GM19239 (cell line): ENCODE measurements around the gene HTR4.
A peak's percentile ranks its signal among the peaks of the same experiment; 100 is the strongest.
"Not testable (repeated sequence)": the region's sequence is repeated elsewhere in the genome, so short reads cannot be mapped to it uniquely, and the experiment has no call there.

ENCODE experiments used
- DNase-seq: peaks from one replicate; pipeline ENCODE4 v3.0.0; 2011; ENCODE audit warnings: low spot score; ENCODE audit not compliant: insufficient read length
- FAIRE-seq: peaks from 2 replicates; lab custom pipeline; 2011; peaks lifted over from hg19 to GRCh38; lab: Jason Lieb, UNC

The HTR4 gene

GRCh38 chr5:148653836-148654781 is at the start of gene HTR4:
Gene HTR4, minus strand, starts transcription at chr5:148654527. Its CDS starts 17,513 bp downstream, at chr5:148637014.
- FAIRE-seq (no peak), DNase-seq (no peak)

GRCh38 chr5:148702019-148702596 is 47.8 kb upstream of the HTR4 start:
- DNase-seq (no peak), FAIRE-seq (no peak)

- no peak for DNase-seq
- no peak for FAIRE-seq
Observed at GRCh38 chr5:148699028-148699427, 44.7 kb upstream of the HTR4 start.

- DNase-seq: no peak
- FAIRE-seq: no peak
Observed at GRCh38 chr5:148697809-148698196, 43.5 kb upstream of the HTR4 start.

GRCh38 chr5:148697180-148697808 is 43.0 kb upstream of the HTR4 start:
- FAIRE-seq (no peak), DNase-seq (no peak)

GRCh38 chr5:148696187-148697036 is 42.1 kb upstream of the HTR4 start:
- no peak for DNase-seq

GRCh38 chr5:148690945-148691344 is 36.6 kb upstream of the HTR4 start:
- no peak for FAIRE-seq
- no peak for DNase-seq

More at GRCh38 chr5:148696187-148697036, 42.1 kb upstream of the HTR4 start:
- FAIRE-seq: no peak

GRCh38 chr5:148688787-148689186 is 34.5 kb upstream of the HTR4 start:
- no peak for DNase-seq
- FAIRE-seq: no peak

- FAIRE-seq (no peak), DNase-seq (no peak)
Observed at GRCh38 chr5:148687871-148688270, 33.5 kb upstream of the HTR4 start.

- FAIRE-seq: no peak
Observed at GRCh38 chr5:148687427-148687826, 33.1 kb upstream of the HTR4 start.

GRCh38 chr5:148686660-148687059 is 32.3 kb upstream of the HTR4 start:
- FAIRE-seq (no peak), DNase-seq (no peak)

More at GRCh38 chr5:148687427-148687826, 33.1 kb upstream of the HTR4 start:
- peak; percentile 8 for DNase-seq

- no peak for DNase-seq
- FAIRE-seq: no peak
Observed at GRCh38 chr5:148685520-148686134, 31.3 kb upstream of the HTR4 start.

- no peak for FAIRE-seq
- no peak for DNase-seq
Observed at GRCh38 chr5:148684528-148684927, 30.2 kb upstream of the HTR4 start.

- DNase-seq (no peak), FAIRE-seq (no peak)
Observed at GRCh38 chr5:148683651-148684050, 29.3 kb upstream of the HTR4 start.

GRCh38 chr5:148682058-148683026 is 28.0 kb upstream of the HTR4 start:
- FAIRE-seq: no peak
- DNase-seq: no peak

- DNase-seq: no peak
Observed at GRCh38 chr5:148681157-148682057, 27.1 kb upstream of the HTR4 start.

GRCh38 chr5:148673704-148674103 is 19.4 kb upstream of the HTR4 start:
- FAIRE-seq, DNase-seq: not testable (repeated sequence)

More at GRCh38 chr5:148681157-148682057, 27.1 kb upstream of the HTR4 start:
- no peak for FAIRE-seq
